SK-N-SH (cell line): ENCODE data around the gene CCR5AS.

ENCODE experiments used
- CTCF ChIA-PET: fragments of 300-600, 350-600 bp; formaldehyde crosslinking; extraction: SDS; loops from one replicate; lab custom pipeline; 2021; lab: Yijun Ruan, JAX
- POLR2A ChIA-PET: fragments of 350-600 bp; sonication (Branson Sonifier 250); formaldehyde crosslinking; extraction: SDS; loops from one replicate; lab custom pipeline; 2020; ENCODE audit warnings: antibody characterized with exemption, inconsistent platforms; lab: Yijun Ruan, JAX
- DNase-seq: peaks from one replicate; pipeline ENCODE4 v3.0.0; 2012
- H2AFZ ChIP-seq: fragments of 200-600 bp; sonication (generic); 2 replicates; pipeline ENCODE4 v1.8.1; 2016; ENCODE audit warnings: antibody characterized with exemption, mild to moderate bottlenecking, low read depth
- H3F3A ChIP-seq: fragments of 200-600 bp; sonication (generic); replicated peaks from 2 replicates; pipeline ENCODE3; 2016; ENCODE audit warnings: antibody characterized with exemption, mild to moderate bottlenecking; ENCODE audit not compliant: insufficient read depth
- H3K27ac ChIP-seq, 2 experiments: fragments of 200-500 bp in 1 of 2; fragments of 200-600 bp in 1 of 2; sonication (Bioruptor generic) in 1 of 2; sonication (generic), shearing (Covaris generic) in 1 of 2; 2 replicates each; pipeline versions ENCODE4 v1.5.1 to v1.6.1; 2014 to 2016; ENCODE audit warnings: low read depth in 2 of 2, inconsistent platforms in 1 of 2, low read length in 1 of 2, mild to moderate bottlenecking in 1 of 2, mixed read lengths in 1 of 2
- H3K27me3 ChIP-seq: fragments of 200-600 bp; sonication (generic), shearing (Covaris generic); 2 replicates; pipeline ENCODE4 v1.6.1; 2016; ENCODE audit warnings: mixed run types; ENCODE audit not compliant: insufficient read depth
- H3K36me3 ChIP-seq, 2 experiments: fragments of 200-500 bp in 1 of 2; fragments of 200-600 bp in 1 of 2; sonication (Bioruptor generic) in 1 of 2; sonication (generic) in 1 of 2; replicated peaks in 1 of 2; 2 replicates each; pipeline versions ENCODE3 to v1.5.1; 2014 to 2016; ENCODE audit warnings: low read length in 1 of 2, mild to moderate bottlenecking in 1 of 2; ENCODE audit not compliant: insufficient read depth in 2 of 2, control insufficient read depth in 1 of 2
- H3K4me1 ChIP-seq, 2 experiments: fragments of 200-500 bp in 1 of 2; fragments of 200-600 bp in 1 of 2; sonication (Bioruptor generic) in 1 of 2; sonication (generic), shearing (Covaris generic) in 1 of 2; 2 replicates each; pipeline versions ENCODE4 v1.5.1 to v1.6.1; 2014 to 2016; ENCODE audit warnings: low read depth in 1 of 2, low read length in 1 of 2, mixed run types in 1 of 2; ENCODE audit not compliant: insufficient read depth in 2 of 2, control insufficient read depth in 1 of 2
- H3K4me2 ChIP-seq: fragments of 200-600 bp; sonication (generic), shearing (Covaris generic); 2 replicates; pipeline ENCODE4 v1.6.1; 2017; ENCODE audit warnings: mixed run types
- H3K4me3 ChIP-seq, 2 experiments: fragments of 200-500 bp in 1 of 2; fragments of 200-600 bp in 1 of 2; sonication (Bioruptor generic) in 1 of 2; sonication (generic), shearing (Covaris generic) in 1 of 2; 2 replicates each; pipeline versions ENCODE4 v1.5.1 to v1.8.1; 2014 to 2016; ENCODE audit warnings: low read depth in 2 of 2, inconsistent platforms in 1 of 2, low read length in 1 of 2, mild to moderate bottlenecking in 1 of 2, mixed read lengths in 1 of 2, moderate library complexity in 1 of 2
- H3K79me2 ChIP-seq: fragments of 200-600 bp; sonication (generic); 2 replicates; pipeline ENCODE4 v1.8.1; 2017; ENCODE audit warnings: mild to moderate bottlenecking; ENCODE audit not compliant: insufficient read depth
- H3K9ac ChIP-seq: fragments of 200-600 bp; sonication (generic); 2 replicates; pipeline ENCODE4 v1.6.1; 2017; ENCODE audit warnings: mixed run types
- H3K9me2 ChIP-seq: fragments of 200-600 bp; sonication (generic); 2 replicates; pipeline ENCODE4 v1.6.1; 2017; ENCODE audit warnings: mixed run types
- H3K9me3 ChIP-seq: fragments of 200-600 bp; sonication (generic); 2 replicates; pipeline ENCODE4 v1.6.1; 2017; ENCODE audit warnings: mixed run types, mild to moderate bottlenecking, moderate library complexity
- H4K20me1 ChIP-seq: fragments of 200-600 bp; sonication (generic); 2 replicates; pipeline ENCODE4 v1.6.1; 2017; ENCODE audit warnings: mild to moderate bottlenecking, mixed run types; ENCODE audit not compliant: insufficient read depth
- EP300 ChIP-seq, 2 experiments: IDR thresholded peaks; 2 replicates each; pipeline versions ENCODE4 v1.4.0 to v1.6.1; 2012; ENCODE audit warnings: borderline replicate concordance in 1 of 2, low read depth in 1 of 2, low read length in 1 of 2
- FOSL2 ChIP-seq: IDR thresholded peaks from 2 replicates; pipeline ENCODE4 v1.4.0; 2012; ENCODE audit warnings: low read depth, mild to moderate bottlenecking, moderate library complexity, borderline replicate concordance
- FOXJ3 ChIP-seq: sonication (generic); formaldehyde crosslinking; IDR thresholded peaks from 2 replicates; pipeline ENCODE4 v1.5.1; 2020; ENCODE audit warnings: mild to moderate bottlenecking, missing genetic modification reagents
- FOXM1 ChIP-seq: IDR thresholded peaks from 2 replicates; pipeline ENCODE4 v1.4.0; 2012; ENCODE audit warnings: low read depth, mild to moderate bottlenecking
- GATA2 ChIP-seq: sonication (generic); formaldehyde crosslinking; IDR thresholded peaks from 2 replicates; pipeline ENCODE4 v1.5.0; 2020; ENCODE audit warnings: mild to moderate bottlenecking, missing genetic modification reagents
- MAX ChIP-seq: IDR thresholded peaks from 2 replicates; pipeline ENCODE4 v1.4.0; 2012; ENCODE audit warnings: low read depth
- MEF2A ChIP-seq: IDR thresholded peaks from 2 replicates; pipeline ENCODE4 v1.4.0; 2012; ENCODE audit warnings: low read depth, borderline replicate concordance
- RAD21 ChIP-seq: IDR thresholded peaks from 2 replicates; pipeline ENCODE4 v1.6.1; 2012; ENCODE audit warnings: mild to moderate bottlenecking, low read length
- RCOR1 ChIP-seq: fragments of 150-350 bp; IDR thresholded peaks from 2 replicates; pipeline ENCODE4 v1.6.1; 2017; ENCODE audit warnings: antibody characterized with exemption, low read length
- RFX5 ChIP-seq: IDR thresholded peaks from 2 replicates; pipeline ENCODE4 v1.6.1; 2012; ENCODE audit warnings: mild to moderate bottlenecking, improper control_type of control experiment, low read length
- RXRA ChIP-seq: IDR thresholded peaks from 2 replicates; pipeline ENCODE4 v1.4.0; 2012; ENCODE audit warnings: low read depth, mild to moderate bottlenecking, borderline replicate concordance
- SIN3A ChIP-seq: IDR thresholded peaks from 2 replicates; pipeline ENCODE4 v1.6.1; 2012; ENCODE audit warnings: low read depth, mild to moderate bottlenecking, low read length, moderate library complexity, borderline replicate concordance
- SMC3 ChIP-seq: IDR thresholded peaks from 2 replicates; pipeline ENCODE4 v1.6.1; 2012; ENCODE audit warnings: low read depth, low read length, improper control_type of control experiment
- TAF1 ChIP-seq: IDR thresholded peaks from 2 replicates; pipeline ENCODE4 v1.6.1; 2012; ENCODE audit warnings: low read depth, mild to moderate bottlenecking, low read length, moderate library complexity, borderline replicate concordance
- TEAD4 ChIP-seq: IDR thresholded peaks from 2 replicates; pipeline ENCODE4 v1.4.0; 2012; ENCODE audit warnings: mild to moderate bottlenecking, borderline replicate concordance; ENCODE audit not compliant: insufficient read depth
- USF1 ChIP-seq: IDR thresholded peaks from 2 replicates; pipeline ENCODE4 v1.4.0; 2012; ENCODE audit warnings: low read depth, borderline replicate concordance
- YY1 ChIP-seq: IDR thresholded peaks from 2 replicates; pipeline ENCODE4 v1.4.0; 2012; ENCODE audit warnings: low read depth, mild to moderate bottlenecking
- WGBS: methylation state at CpG from one replicate; pipeline ENCODE4 v1.1.6; 2017; ENCODE audit warnings: low lambda C conversion rate; 5-methylcytosine and 5-hydroxymethylcytosine counted together
- TF ChIP-seq, protein P1 (sequence below): fragments of 200-600 bp; sonication (generic); IDR thresholded peaks from 2 replicates; pipeline ENCODE4 v1.6.1; 2017; ENCODE audit warnings: antibody characterized with exemption, mild to moderate bottlenecking, moderate library complexity

Gene CCR5AS

DNA sequence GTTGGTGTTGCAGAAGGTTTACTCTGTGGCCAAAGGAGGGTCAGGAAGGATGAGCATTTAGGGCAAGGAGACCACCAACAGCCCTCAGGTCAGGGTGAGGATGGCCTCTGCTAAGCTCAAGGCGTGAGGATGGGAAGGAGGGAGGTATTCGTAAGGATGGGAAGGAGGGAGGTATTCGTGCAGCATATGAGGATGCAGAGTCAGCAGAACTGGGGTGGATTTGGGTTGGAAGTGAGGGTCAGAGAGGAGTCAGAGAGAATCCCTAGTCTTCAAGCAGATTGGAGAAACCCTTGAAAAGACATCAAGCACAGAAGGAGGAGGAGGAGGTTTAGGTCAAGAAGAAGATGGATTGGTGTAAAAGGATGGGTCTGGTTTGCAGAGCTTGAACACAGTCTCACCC is 32.1 kb downstream of the CCR5AS start:
- Histone ChIP-seq H3K9me2 (no peaks in the 10 kb centered on the region), H3K4me1 (no peaks in the 10 kb centered on the region), H3K79me2 (no peaks in the 10 kb centered on the region), H2AFZ (no peak overlapping the region), H3F3A (peaks cover 3% of the 10 kb centered on the region), H3K27ac (no peak overlapping the region), H3K4me2 (no peak overlapping the region), H3K9ac (no peak overlapping the region), H3K9me3 (no peaks in the 10 kb centered on the region), H3K36me3 (no peaks in the 10 kb centered on the region), H3K27me3 (peaks cover 42% of the 10 kb centered on the region), H4K20me1 (no peaks in the 10 kb centered on the region), H3K4me3 (no peak overlapping the region)
- ChIA-PET CTCF (interaction anchor here (1.6 kb wide), 1 partner anchor 436 kb away, joined by 5 read pairs; no protein-coding TSS in a partner anchor), POLR2A (no interaction called here)
- WGBS: 0% methylated on average over 3 of the region's 3 CpGs
- no peak for DNase-seq
- no peak for TF ChIP-seq FOSL2
- TF ChIP-seq USF1: no peak
- no peak for TF ChIP-seq TAF1
- TF ChIP-seq FOXM1: no peak
- no peak for TF ChIP-seq RCOR1
- no peak for TF ChIP-seq TEAD4
- TF ChIP-seq RFX5: no peak
- no peak for TF ChIP-seq SMC3
- TF ChIP-seq MEF2A: no peak
- TF ChIP-seq, protein P1, sequence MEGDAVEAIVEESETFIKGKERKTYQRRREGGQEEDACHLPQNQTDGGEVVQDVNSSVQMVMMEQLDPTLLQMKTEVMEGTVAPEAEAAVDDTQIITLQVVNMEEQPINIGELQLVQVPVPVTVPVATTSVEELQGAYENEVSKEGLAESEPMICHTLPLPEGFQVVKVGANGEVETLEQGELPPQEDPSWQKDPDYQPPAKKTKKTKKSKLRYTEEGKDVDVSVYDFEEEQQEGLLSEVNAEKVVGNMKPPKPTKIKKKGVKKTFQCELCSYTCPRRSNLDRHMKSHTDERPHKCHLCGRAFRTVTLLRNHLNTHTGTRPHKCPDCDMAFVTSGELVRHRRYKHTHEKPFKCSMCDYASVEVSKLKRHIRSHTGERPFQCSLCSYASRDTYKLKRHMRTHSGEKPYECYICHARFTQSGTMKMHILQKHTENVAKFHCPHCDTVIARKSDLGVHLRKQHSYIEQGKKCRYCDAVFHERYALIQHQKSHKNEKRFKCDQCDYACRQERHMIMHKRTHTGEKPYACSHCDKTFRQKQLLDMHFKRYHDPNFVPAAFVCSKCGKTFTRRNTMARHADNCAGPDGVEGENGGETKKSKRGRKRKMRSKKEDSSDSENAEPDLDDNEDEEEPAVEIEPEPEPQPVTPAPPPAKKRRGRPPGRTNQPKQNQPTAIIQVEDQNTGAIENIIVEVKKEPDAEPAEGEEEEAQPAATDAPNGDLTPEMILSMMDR: no peak
- no peak for TF ChIP-seq RXRA
- TF ChIP-seq FOXJ3: no peak
- TF ChIP-seq GATA2 (CRISPR knock-in tag): no peak
- TF ChIP-seq MAX: no peak
- TF ChIP-seq YY1: no peak

- Histone ChIP-seq H3K9me2 (no peaks in the 10 kb centered on the region), H4K20me1 (no peaks in the 10 kb centered on the region), H3K79me2 (no peaks in the 10 kb centered on the region), H2AFZ (no peak overlapping the region), H3K4me2 (no peak overlapping the region), H3K27ac (no peak overlapping the region), H3K27me3 (peaks cover 49% of the 10 kb centered on the region), H3K4me1 (no peaks in the 10 kb centered on the region), H3K9ac (no peak overlapping the region), H3K4me3 (no peak overlapping the region; a peak in 1 of 4 replicates), H3F3A (peaks cover 3% of the 10 kb centered on the region), H3K36me3 (no peaks in the 10 kb centered on the region), H3K9me3 (no peaks in the 10 kb centered on the region)
- ChIA-PET CTCF (interaction anchor here (1.2 to 1.5 kb wide), 4 partner anchors 30 to 293 kb away, joined by 3 to 4 read pairs (median 3); no protein-coding TSS in a partner anchor), POLR2A (no interaction called here)
- WGBS: 34% methylated on average over 8 of the region's 9 CpGs
- no peak for TF ChIP-seq RXRA
- no peak for TF ChIP-seq EP300 (IDR thresholded peaks at IDR 0.05; ENCODE audit: borderline replicate concordance in 1 of 2, low read depth in 1 of 2, low read length in 1 of 2)
- no peak for TF ChIP-seq SIN3A
- peak; percentile 22; the same call in 1 of the 2 replicates for TF ChIP-seq RAD21
- DNase-seq: no peak
These were observed 34.1 kb downstream of the CCR5AS start for GRCh38 chr3:46372492-46373359.
